ENCODE results near the gene ARID3B. TPM values are rescaled to one million over a fixed set of nuclear protein-coding genes. Genes with fewer than 3 reads are reported as not detected.
A peak's percentile ranks its signal among the peaks of the same experiment; 100 is the strongest.

Gene ARID3B
- total and polyA plus RNA-seq, 12 donors, result 1.0 to 7.1 (median 3.5) TPM

- intact Hi-C loops (cut with DNase I), result no loop called here
- Histone ChIP-seq H3K36me3 (replicated peaks in 1 of 2) (peaks cover 0 to 24% of the 10 kb centered on the region in 2 donors), H3K9me3 (replicated peaks in 1 of 3) (no peaks in the 10 kb centered on the region), H3K4me1 (replicated peaks in 1 of 2) (peaks cover 0 to 15% of the 10 kb centered on the region in 2 donors), H3K27me3 (no peaks in the 10 kb centered on the region), H3K27ac (peak overlapping the region in 1 of 5 donors; percentile 31), H3K4me3 (no peak overlapping the region)
- DNase-seq, result no peak
- 63 to 76% (median 65%) methylated on average over 4 of the region's 4 CpGs for WGBS, 4 donors
- TF ChIP-seq, protein P1, sequence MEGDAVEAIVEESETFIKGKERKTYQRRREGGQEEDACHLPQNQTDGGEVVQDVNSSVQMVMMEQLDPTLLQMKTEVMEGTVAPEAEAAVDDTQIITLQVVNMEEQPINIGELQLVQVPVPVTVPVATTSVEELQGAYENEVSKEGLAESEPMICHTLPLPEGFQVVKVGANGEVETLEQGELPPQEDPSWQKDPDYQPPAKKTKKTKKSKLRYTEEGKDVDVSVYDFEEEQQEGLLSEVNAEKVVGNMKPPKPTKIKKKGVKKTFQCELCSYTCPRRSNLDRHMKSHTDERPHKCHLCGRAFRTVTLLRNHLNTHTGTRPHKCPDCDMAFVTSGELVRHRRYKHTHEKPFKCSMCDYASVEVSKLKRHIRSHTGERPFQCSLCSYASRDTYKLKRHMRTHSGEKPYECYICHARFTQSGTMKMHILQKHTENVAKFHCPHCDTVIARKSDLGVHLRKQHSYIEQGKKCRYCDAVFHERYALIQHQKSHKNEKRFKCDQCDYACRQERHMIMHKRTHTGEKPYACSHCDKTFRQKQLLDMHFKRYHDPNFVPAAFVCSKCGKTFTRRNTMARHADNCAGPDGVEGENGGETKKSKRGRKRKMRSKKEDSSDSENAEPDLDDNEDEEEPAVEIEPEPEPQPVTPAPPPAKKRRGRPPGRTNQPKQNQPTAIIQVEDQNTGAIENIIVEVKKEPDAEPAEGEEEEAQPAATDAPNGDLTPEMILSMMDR (IDR thresholded peaks at IDR 0.05), result no peak
- no peak for TF ChIP-seq POLR2A (IDR thresholded peaks at IDR 0.05)
These were observed 101.3 kb downstream of the ARID3B start for GRCh38 chr15:74642348-74642733.

GRCh38 chr15:74642734-74643664, 102.0 kb downstream of the ARID3B start:
- peaks cover 0 to 18% of the 10 kb centered on the region in 2 donors for H3K36me3 ChIP-seq (replicated peaks in 1 of 2)
- no peaks in the 10 kb centered on the region for H3K27me3 ChIP-seq
- no peak for DNase-seq
- H3K9me3 ChIP-seq (replicated peaks in 1 of 3), result no peaks in the 10 kb centered on the region
- H3K4me3 ChIP-seq, result no peak overlapping the region
- 64 to 78% (median 76%) methylated on average over 11 of the region's 11 CpGs for WGBS, 4 donors
- intact Hi-C loops (cut with DNase I), result no loop called here
- peak overlapping the region in 1 of 5 donors; percentile 31 for H3K27ac ChIP-seq
- peaks cover 0 to 15% of the 10 kb centered on the region in 2 donors for H3K4me1 ChIP-seq (replicated peaks in 1 of 2)
- TF ChIP-seq POLR2A (IDR thresholded peaks at IDR 0.05), result no peak
- TF ChIP-seq, protein P1 (IDR thresholded peaks at IDR 0.05), result no peak

GRCh38 chr15:74643665-74644204, 102.7 kb downstream of the ARID3B start:
- no peak for DNase-seq
- Histone ChIP-seq H3K4me3 (no peak overlapping the region), H3K4me1 (replicated peaks in 1 of 2) (peaks cover 0 to 15% of the 10 kb centered on the region in 2 donors), H3K9me3 (replicated peaks in 1 of 3) (no peaks in the 10 kb centered on the region), H3K27me3 (no peaks in the 10 kb centered on the region), H3K36me3 (replicated peaks in 1 of 2) (peaks cover 0 to 18% of the 10 kb centered on the region in 2 donors), H3K27ac (no peak overlapping the region)
- 83 to 96% (median 92%) methylated on average over 2 of the region's 2 CpGs for WGBS, 4 donors
- TF ChIP-seq POLR2A (IDR thresholded peaks at IDR 0.05), result no peak
- TF ChIP-seq, protein P1 (IDR thresholded peaks at IDR 0.05), result no peak
- intact Hi-C loops (cut with DNase I), result no loop called here

- intact Hi-C loops (cut with DNase I), result no loop called here
- peaks cover 0 to 15% of the 10 kb centered on the region in 2 donors for H3K4me1 ChIP-seq (replicated peaks in 1 of 2)
- TF ChIP-seq, protein P1 (IDR thresholded peaks at IDR 0.05), result no peak
- no peak for TF ChIP-seq POLR2A (IDR thresholded peaks at IDR 0.05)
- H3K4me3 ChIP-seq, result no peak overlapping the region
- no peaks in the 10 kb centered on the region for H3K36me3 ChIP-seq (replicated peaks in 1 of 2)
- H3K27me3 ChIP-seq, result no peaks in the 10 kb centered on the region
- H3K9me3 ChIP-seq (replicated peaks in 1 of 3), result no peaks in the 10 kb centered on the region
- DNase-seq, result no peak
- H3K27ac ChIP-seq, result no peak overlapping the region
These were observed 105.5 kb downstream of the ARID3B start for GRCh38 chr15:74646480-74646879.

Other genes with a start within 250 kb of the ARID3B start
- 1,000 to 10,000 TPM in 7 of 9 donors, 100 to 1,000 TPM in 2; 635 to 5,219 (median 1,434) TPM for gene CYP11A1, start 173.6 kb upstream of the ARID3B start, total RNA-seq
- gene CYP11A1, start 173.6 kb upstream of the ARID3B start, polyA plus RNA-seq, result 1,000 to 10,000 TPM in 1 of 3 donors, 100 to 1,000 TPM in 2; 233 to 4,804 (median 738) TPM
- 10 to 100 TPM in 1 of 9 donors, 1 to 10 TPM in 8; 1.3 to 32.0 (median 3.5) TPM for gene SEMA7A, start 107.3 kb upstream of the ARID3B start, total RNA-seq
- gene SEMA7A, start 107.3 kb upstream of the ARID3B start, polyA plus RNA-seq, result 1 to 10 TPM; 2.9 to 5.0 (median 3.9) TPM
- gene UBL7, start 80.1 kb upstream of the ARID3B start, total RNA-seq, result 10 to 100 TPM; 47.7 to 85.0 (median 59.3) TPM
- 10 to 100 TPM; 16.0 to 46.1 (median 31.2) TPM for gene UBL7, start 80.1 kb upstream of the ARID3B start, polyA plus RNA-seq
- 100 to 1,000 TPM in 2 of 9 donors, 10 to 100 TPM in 7; 26.2 to 123 (median 58.5) TPM for gene CLK3, start 74.6 kb downstream of the ARID3B start, total RNA-seq
- 100 to 1,000 TPM in 2 of 3 donors, 10 to 100 TPM in 1; 71.2 to 160 (median 123) TPM for gene CLK3, start 74.6 kb downstream of the ARID3B start, polyA plus RNA-seq
- 10 to 100 TPM in 5 of 9 donors, 1 to 10 TPM in 4; 3.9 to 25.3 (median 11.3) TPM for gene EDC3, start 154.8 kb downstream of the ARID3B start, total RNA-seq
- 10 to 100 TPM; 13.6 to 18.9 (median 18.6) TPM for gene EDC3, start 154.8 kb downstream of the ARID3B start, polyA plus RNA-seq
- under 1 TPM in 2 of 9 donors, not detected in 7; 0.11 to 0.96 TPM for gene CYP1A1, start 184.3 kb downstream of the ARID3B start, total RNA-seq
- gene CYP1A1, start 184.3 kb downstream of the ARID3B start, polyA plus RNA-seq, result 1 to 10 TPM in 1 of 3 donors, not detected in 2; 2.2 TPM
- gene CYP1A2, start 207.6 kb downstream of the ARID3B start, total RNA-seq, result not detected
- gene CYP1A2, start 207.6 kb downstream of the ARID3B start, polyA plus RNA-seq, result not detected
- gene CSK, start 240.9 kb downstream of the ARID3B start, total RNA-seq, result 10 to 100 TPM; 10.9 to 59.4 (median 28.9) TPM
- 10 to 100 TPM; 20.5 to 46.4 (median 25.8) TPM for gene CSK, start 240.9 kb downstream of the ARID3B start, polyA plus RNA-seq

Measured in adrenal gland (tissue), 12 donors.